GM23338 (cell line): ENCODE measurements around the gene CPEB2. TPM values are rescaled to one million over a fixed set of nuclear protein-coding genes. Genes with fewer than 3 reads are reported as not detected.

ENCODE experiments used
- ATAC-seq: fragments of 200-7000 bp; cut with Tn5 transposase; 3 replicates; pipeline ENCODE4 v1.9.1; 2020
- DNase-seq: peaks from one replicate; pipeline ENCODE4 v3.0.0-alpha.2; 2015; ENCODE audit warnings: low spot score
- H2AFZ ChIP-seq: fragments of 200-600 bp; sonication (generic); 2 replicates; pipeline ENCODE4 v1.8.0; 2016; ENCODE audit warnings: antibody characterized with exemption, mild to moderate bottlenecking, moderate library complexity
- H3F3A ChIP-seq: fragments of 200-600 bp; sonication (generic); replicated peaks from 2 replicates; pipeline ENCODE4 v1.8.0; 2017; ENCODE audit warnings: antibody characterized with exemption, mixed run types, low read depth
- H3K27ac ChIP-seq: fragments of 200-600 bp; sonication (generic); 2 replicates; pipeline ENCODE4 v1.6.1; 2016; ENCODE audit warnings: low read depth
- H3K27me3 ChIP-seq: fragments of 200-600 bp; sonication (generic); 2 replicates; pipeline ENCODE4 v1.8.0; 2016; ENCODE audit warnings: mild to moderate bottlenecking, mixed run types, moderate library complexity; ENCODE audit not compliant: insufficient read depth
- H3K36me3 ChIP-seq: fragments of 200-600 bp; sonication (generic); 2 replicates; pipeline ENCODE4 v1.8.0; 2016; ENCODE audit warnings: mild to moderate bottlenecking; ENCODE audit not compliant: insufficient read depth
- H3K4me1 ChIP-seq: fragments of 200-600 bp; sonication (generic); 2 replicates; pipeline ENCODE4 v1.8.0; 2016; ENCODE audit warnings: mild to moderate bottlenecking, moderate library complexity; ENCODE audit not compliant: insufficient read depth
- H3K4me2 ChIP-seq: fragments of 200-600 bp; sonication (generic); 2 replicates; pipeline ENCODE4 v1.7.1; 2017; ENCODE audit warnings: mixed run types
- H3K4me3 ChIP-seq: fragments of 200-600 bp; sonication (generic); 2 replicates; pipeline ENCODE4 v1.6.1; 2016; ENCODE audit warnings: mixed run types
- H3K79me2 ChIP-seq: fragments of 200-600 bp; sonication (generic); replicated peaks from 2 replicates; pipeline ENCODE4 v1.8.0; 2017; ENCODE audit warnings: mild to moderate bottlenecking; ENCODE audit not compliant: insufficient read depth
- H3K9me2 ChIP-seq: fragments of 200-600 bp; sonication (generic); 2 replicates; pipeline ENCODE4 v1.8.0; 2017; ENCODE audit not compliant: insufficient read depth
- H4K20me1 ChIP-seq: fragments of 200-600 bp; sonication (generic); replicated peaks from 2 replicates; pipeline ENCODE4 v1.8.0; 2017; ENCODE audit warnings: mild to moderate bottlenecking; ENCODE audit not compliant: insufficient read depth
- H3K27ac Mint-ChIP-seq: 2 replicates; pipeline ENCODE4 v1.8.0; 2020; ENCODE audit warnings: inconsistent platforms, mild to moderate bottlenecking, moderate library complexity, mixed read lengths
- H3K27me3 Mint-ChIP-seq: 3 replicates; pipeline ENCODE4 v1.8.0; 2022; ENCODE audit warnings: low read depth, mild to moderate bottlenecking, moderate library complexity, mixed read lengths, inconsistent platforms; ENCODE audit not compliant: insufficient read depth, poor library complexity
- H3K36me3 Mint-ChIP-seq: 3 replicates; pipeline ENCODE4 v1.8.0; 2021; ENCODE audit warnings: low read depth, mild to moderate bottlenecking, inconsistent platforms, moderate library complexity, mixed read lengths
- H3K4me1 Mint-ChIP-seq: 3 replicates; pipeline ENCODE4 v1.8.0; 2020; ENCODE audit warnings: mild to moderate bottlenecking, inconsistent platforms, mixed read lengths
- H3K4me3 Mint-ChIP-seq: 3 replicates; pipeline ENCODE4 v1.8.0; 2021; ENCODE audit warnings: moderate library complexity, mild to moderate bottlenecking, inconsistent platforms, mixed read lengths
- H3K9me3 Mint-ChIP-seq: 3 replicates; pipeline ENCODE4 v1.8.0; 2020; ENCODE audit warnings: moderate library complexity, mild to moderate bottlenecking, inconsistent platforms, mixed read lengths
- EZH2phosphoT487 ChIP-seq: fragments of 200-600 bp; sonication (generic); IDR thresholded peaks from one replicate; pipeline ENCODE4 v1.8.1; 2018; ENCODE audit warnings: antibody characterized with exemption; ENCODE audit not compliant: unreplicated experiment
- JUNB ChIP-seq: IDR thresholded peaks from one replicate; pipeline ENCODE4 v1.6.1; 2016; ENCODE audit warnings: antibody characterized with exemption; ENCODE audit not compliant: unreplicated experiment
- NANOG ChIP-seq: IDR thresholded peaks from 2 replicates; pipeline ENCODE4 v1.6.1; 2016; ENCODE audit warnings: antibody characterized with exemption, borderline replicate concordance
- POLR2AphosphoS5 ChIP-seq: IDR thresholded peaks from 2 replicates; pipeline ENCODE4 v1.6.1; 2016; ENCODE audit warnings: antibody characterized with exemption, low read depth
- STAT1 ChIP-seq: IDR thresholded peaks from one replicate; pipeline ENCODE4 v1.6.1; 2016; ENCODE audit warnings: antibody characterized with exemption; ENCODE audit not compliant: unreplicated experiment
- ZNF462 ChIP-seq: fragments of 250-450 bp; sonication (Bioruptor Pico); IDR thresholded peaks from 2 replicates; pipeline ENCODE4 v1.5.0; 2020; ENCODE audit warnings: mild to moderate bottlenecking, moderate library complexity
- polyA plus RNA-seq: library from polyadenylated mRNA; unstranded; fragments of >200 nt; fragmentation: Nextera tagmentation; extraction: Ambion mirVana; gene quantifications from 2 replicates; pipeline ENCODE4 v1.2.1, GENCODE V29; 2016
- total RNA-seq: library from RNA; depleted of rRNA; stranded (reverse); fragments of >200 nt; shearing (Covaris generic); gene quantifications from 2 replicates; pipeline ENCODE4 v1.2.3, GENCODE V29; 2014
- TF ChIP-seq, protein P1 (sequence below): IDR thresholded peaks from 2 replicates; pipeline ENCODE4 v1.6.1; 2016; ENCODE audit warnings: antibody characterized with exemption
- TF ChIP-seq, protein P2 (sequence below): IDR thresholded peaks from one replicate; pipeline ENCODE4 v1.6.1; 2018; ENCODE audit warnings: antibody characterized with exemption; ENCODE audit not compliant: unreplicated experiment

The CPEB2 gene
- total and polyA plus RNA-seq, 2 experiments from 2014 or later, result 0.66 to 2.4 TPM

- TF ChIP-seq ZNF462 (CRISPR knock-in tag) (no peak), JUNB (no peak), POLR2AphosphoS5 (no peak), STAT1 (no peak)
- TF ChIP-seq, protein P1, sequence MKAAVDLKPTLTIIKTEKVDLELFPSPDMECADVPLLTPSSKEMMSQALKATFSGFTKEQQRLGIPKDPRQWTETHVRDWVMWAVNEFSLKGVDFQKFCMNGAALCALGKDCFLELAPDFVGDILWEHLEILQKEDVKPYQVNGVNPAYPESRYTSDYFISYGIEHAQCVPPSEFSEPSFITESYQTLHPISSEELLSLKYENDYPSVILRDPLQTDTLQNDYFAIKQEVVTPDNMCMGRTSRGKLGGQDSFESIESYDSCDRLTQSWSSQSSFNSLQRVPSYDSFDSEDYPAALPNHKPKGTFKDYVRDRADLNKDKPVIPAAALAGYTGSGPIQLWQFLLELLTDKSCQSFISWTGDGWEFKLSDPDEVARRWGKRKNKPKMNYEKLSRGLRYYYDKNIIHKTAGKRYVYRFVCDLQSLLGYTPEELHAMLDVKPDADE, result no peak
Measured at GRCh38 chr4:15075875-15076274, 73.6 kb downstream of the CPEB2 start (continued).

DNA sequence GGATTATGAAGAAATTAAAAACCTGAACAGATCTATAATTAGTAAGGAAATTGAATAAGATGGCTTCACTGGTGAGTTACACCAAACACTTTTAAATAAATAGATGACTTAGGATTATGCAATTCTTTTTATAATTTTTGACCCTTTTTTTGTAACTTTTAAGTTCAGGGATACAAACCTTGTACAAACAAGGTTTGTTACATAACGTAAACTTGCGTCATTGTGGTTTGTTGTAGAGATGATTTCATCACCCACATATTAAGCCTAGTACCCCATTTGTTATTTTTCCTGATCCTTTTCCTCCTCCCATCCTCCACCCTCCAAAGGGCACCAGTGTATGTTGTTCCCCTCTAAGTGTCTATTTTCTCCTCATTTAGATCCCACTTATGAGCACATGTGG lies 75.7 kb downstream of the CPEB2 start:
- no peak overlapping the region for H3K27ac ChIP-seq
- no peaks in the 10 kb centered on the region for H3K4me1 Mint-ChIP-seq
- ATAC-seq (no peak), DNase-seq (no peak)
- H3K9me3 Mint-ChIP-seq, result 0 out of 3 replicates have a peak, but pooled peaks cover 7% of the 10 kb centered on the region
- no peaks in the 10 kb centered on the region for H4K20me1 ChIP-seq
- H3K36me3 ChIP-seq, result no peaks in the 10 kb centered on the region
- H3F3A ChIP-seq, result no peaks in the 10 kb centered on the region
- no peak overlapping the region for H3K4me2 ChIP-seq
- H3K27me3 ChIP-seq, result no peaks in the 10 kb centered on the region
- H3K27me3 Mint-ChIP-seq, result peaks cover 4% of the 10 kb centered on the region
- H3K36me3 Mint-ChIP-seq, result peaks cover 5% of the 10 kb centered on the region; the same call in 1 of the 3 replicates
- no peaks in the 10 kb centered on the region for H3K4me1 ChIP-seq
- H3K4me3 Mint-ChIP-seq, result no peak overlapping the region
- no peak overlapping the region for H2AFZ ChIP-seq
- H3K4me3 ChIP-seq, result no peak overlapping the region
- no peaks in the 10 kb centered on the region for H3K79me2 ChIP-seq
- H3K27ac Mint-ChIP-seq, result no peak overlapping the region
- H3K9me2 ChIP-seq, result no peaks in the 10 kb centered on the region
- TF ChIP-seq, protein P2, sequence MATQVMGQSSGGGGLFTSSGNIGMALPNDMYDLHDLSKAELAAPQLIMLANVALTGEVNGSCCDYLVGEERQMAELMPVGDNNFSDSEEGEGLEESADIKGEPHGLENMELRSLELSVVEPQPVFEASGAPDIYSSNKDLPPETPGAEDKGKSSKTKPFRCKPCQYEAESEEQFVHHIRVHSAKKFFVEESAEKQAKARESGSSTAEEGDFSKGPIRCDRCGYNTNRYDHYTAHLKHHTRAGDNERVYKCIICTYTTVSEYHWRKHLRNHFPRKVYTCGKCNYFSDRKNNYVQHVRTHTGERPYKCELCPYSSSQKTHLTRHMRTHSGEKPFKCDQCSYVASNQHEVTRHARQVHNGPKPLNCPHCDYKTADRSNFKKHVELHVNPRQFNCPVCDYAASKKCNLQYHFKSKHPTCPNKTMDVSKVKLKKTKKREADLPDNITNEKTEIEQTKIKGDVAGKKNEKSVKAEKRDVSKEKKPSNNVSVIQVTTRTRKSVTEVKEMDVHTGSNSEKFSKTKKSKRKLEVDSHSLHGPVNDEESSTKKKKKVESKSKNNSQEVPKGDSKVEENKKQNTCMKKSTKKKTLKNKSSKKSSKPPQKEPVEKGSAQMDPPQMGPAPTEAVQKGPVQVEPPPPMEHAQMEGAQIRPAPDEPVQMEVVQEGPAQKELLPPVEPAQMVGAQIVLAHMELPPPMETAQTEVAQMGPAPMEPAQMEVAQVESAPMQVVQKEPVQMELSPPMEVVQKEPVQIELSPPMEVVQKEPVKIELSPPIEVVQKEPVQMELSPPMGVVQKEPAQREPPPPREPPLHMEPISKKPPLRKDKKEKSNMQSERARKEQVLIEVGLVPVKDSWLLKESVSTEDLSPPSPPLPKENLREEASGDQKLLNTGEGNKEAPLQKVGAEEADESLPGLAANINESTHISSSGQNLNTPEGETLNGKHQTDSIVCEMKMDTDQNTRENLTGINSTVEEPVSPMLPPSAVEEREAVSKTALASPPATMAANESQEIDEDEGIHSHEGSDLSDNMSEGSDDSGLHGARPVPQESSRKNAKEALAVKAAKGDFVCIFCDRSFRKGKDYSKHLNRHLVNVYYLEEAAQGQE, result no peak
- TF ChIP-seq POLR2AphosphoS5 (no peak), EZH2phosphoT487 (no peak), NANOG (no peak)
